ENCODE results near the gene ZNF79. TPM values are rescaled to one million over a fixed set of nuclear protein-coding genes. Genes with fewer than 3 reads are reported as not detected.

The ZNF79 gene
- total RNA-seq, 1 donor: 9.7 TPM

DNA sequence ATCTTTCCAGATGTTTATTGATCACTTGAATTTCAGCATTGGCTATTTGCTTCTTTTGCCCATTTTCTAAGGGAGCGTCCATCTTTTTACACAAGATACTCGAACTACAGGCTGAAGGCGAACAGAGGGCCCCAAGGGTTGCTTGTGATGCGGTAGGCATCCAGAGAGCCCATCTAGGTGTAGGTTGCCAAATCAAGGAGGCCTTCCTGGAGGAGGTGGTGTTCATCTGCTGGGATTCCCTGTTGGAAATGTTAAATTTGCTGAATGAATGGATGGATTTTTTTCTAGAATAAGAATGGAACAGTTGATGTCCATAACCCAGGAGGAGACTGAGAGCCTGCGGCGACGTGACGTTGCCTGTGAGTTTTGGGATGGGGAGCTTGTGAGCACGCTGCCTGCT is 58.5 kb downstream of the ZNF79 start:
- Histone ChIP-seq H3K4me1 (ENCODE audit: insufficient read depth, low read length) (no peaks in the 10 kb centered on the region), H3K4me3 (ENCODE audit: low read length) (no peak overlapping the region), H3K27me3 (ENCODE audit: insufficient read depth, low read length) (no peaks in the 10 kb centered on the region), H3K9me3 (ENCODE audit: low read depth, low read length) (no peaks in the 10 kb centered on the region)

DNA sequence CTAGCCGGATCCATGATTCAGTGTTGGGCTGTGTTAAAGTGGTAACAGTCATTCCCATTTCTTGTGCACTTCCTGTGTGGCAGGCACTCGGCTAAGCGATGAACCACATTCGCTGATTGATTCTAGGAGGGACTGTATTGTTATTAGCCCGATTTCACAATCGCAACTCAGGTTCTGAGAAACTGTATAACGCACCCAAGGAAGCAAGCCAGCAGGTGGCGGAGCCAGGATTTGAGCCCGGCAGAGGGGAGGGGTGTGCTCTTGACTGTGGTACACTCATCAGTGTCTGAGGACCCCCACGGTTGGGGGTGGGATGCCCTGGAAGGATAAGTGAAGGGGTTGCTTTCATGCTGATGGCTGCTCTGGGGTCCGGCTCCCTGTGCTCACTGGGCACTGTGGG is 61.8 kb downstream of the ZNF79 start:
- Histone ChIP-seq H3K27me3 (ENCODE audit: insufficient read depth, low read length) (no peaks in the 10 kb centered on the region), H3K9me3 (ENCODE audit: low read depth, low read length) (no peaks in the 10 kb centered on the region), H3K4me1 (ENCODE audit: insufficient read depth, low read length) (no peaks in the 10 kb centered on the region), H3K4me3 (ENCODE audit: low read length) (no peak overlapping the region)

DNA sequence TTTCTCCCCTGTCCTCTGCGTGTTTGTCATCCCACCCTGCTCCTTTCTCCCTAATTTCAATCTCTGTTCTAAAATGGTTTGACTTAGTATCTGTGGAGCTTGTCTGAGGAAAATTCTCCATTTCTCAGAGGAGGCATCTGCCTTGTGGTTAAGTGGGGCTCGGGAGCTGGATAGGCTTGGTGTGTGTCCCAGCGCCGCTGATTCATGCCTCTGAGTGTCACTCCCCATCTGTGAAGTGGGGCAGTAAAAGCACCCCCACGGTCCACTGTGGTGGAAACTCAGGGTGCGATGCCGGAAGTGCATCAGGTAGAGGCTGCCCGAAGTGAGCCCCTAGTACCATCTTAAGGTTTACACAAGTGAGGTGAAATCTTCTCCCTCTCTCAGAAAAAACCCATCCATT is 64.8 kb downstream of the ZNF79 start:
- no peak overlapping the region for H3K4me3 ChIP-seq (ENCODE audit: low read length)
- no peaks in the 10 kb centered on the region for H3K4me1 ChIP-seq (ENCODE audit: insufficient read depth, low read length)
- H3K9me3 ChIP-seq (ENCODE audit: low read depth, low read length): no peaks in the 10 kb centered on the region
- no peaks in the 10 kb centered on the region for H3K27me3 ChIP-seq (ENCODE audit: insufficient read depth, low read length)

DNA sequence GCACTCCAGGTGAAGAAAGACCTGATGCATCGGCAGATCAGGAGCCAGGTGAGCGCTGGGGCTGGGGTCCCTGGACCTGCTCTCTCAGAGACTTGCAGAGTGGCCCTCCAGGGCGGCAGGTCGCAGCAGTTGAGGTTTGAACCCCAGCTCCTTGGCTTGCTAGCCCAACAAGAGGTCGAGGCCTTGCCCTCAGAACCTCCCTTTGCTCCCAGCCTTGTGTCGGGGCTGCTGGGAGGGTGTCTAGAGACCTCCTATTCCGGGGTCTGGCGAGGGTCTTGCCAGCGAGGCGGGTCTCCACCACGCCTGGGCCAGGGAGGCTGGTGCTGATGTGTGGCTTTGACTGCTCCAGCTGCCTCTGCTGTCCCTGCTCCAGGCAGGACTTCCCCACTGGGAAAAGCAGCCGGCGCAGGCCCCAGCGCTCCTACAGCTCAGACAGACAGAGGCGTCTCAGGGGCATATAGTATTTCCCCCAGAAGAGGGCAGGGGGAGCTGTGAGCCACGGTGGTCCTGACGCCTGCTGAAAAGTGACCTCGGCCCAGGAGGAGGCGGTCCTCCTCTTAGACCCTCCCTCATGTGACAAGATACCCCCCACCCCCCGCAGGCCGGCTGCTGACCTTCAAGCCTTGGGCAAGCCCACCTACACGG is 65.4 kb downstream of the ZNF79 start:
- no peaks in the 10 kb centered on the region for H3K9me3 ChIP-seq (ENCODE audit: low read depth, low read length)
- no peaks in the 10 kb centered on the region for H3K4me1 ChIP-seq (ENCODE audit: insufficient read depth, low read length)
- H3K4me3 ChIP-seq (ENCODE audit: low read length): no peak overlapping the region
- no peaks in the 10 kb centered on the region for H3K27me3 ChIP-seq (ENCODE audit: insufficient read depth, low read length)

DNA sequence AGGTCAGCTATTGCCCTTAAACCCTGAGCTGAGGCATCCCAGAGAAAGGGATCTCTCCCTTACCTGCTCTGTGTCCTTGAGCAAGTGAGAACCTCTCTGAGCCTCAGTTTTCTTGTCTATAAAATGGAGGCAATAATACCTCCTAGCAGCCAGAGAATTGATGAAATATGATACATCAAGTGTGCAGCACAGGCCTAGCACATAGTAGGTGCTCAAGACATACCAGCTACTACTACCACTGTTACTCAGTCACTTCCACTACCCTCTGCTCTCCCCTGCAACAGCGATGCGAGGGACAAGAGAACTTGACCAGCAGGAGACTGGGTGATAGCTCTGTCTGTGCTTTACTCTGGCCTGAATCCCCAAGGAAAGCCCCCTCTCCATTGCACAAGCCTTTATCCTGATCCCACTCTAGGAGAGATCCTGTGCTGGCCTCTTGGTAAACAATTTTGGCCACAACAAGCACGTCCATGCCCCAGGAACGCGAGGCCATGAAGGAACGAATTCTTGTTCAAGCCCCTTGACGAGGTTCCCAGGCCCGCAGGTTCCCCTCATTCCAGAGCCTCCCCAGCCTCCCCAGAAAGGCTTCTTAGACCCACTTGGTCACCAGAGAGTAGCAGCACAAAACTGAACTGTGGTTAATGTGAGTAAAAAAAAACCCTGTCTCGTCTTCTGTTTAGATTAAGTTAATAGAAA is 66.5 kb downstream of the ZNF79 start:
- no peaks in the 10 kb centered on the region for H3K27me3 ChIP-seq (ENCODE audit: insufficient read depth, low read length)

DNA sequence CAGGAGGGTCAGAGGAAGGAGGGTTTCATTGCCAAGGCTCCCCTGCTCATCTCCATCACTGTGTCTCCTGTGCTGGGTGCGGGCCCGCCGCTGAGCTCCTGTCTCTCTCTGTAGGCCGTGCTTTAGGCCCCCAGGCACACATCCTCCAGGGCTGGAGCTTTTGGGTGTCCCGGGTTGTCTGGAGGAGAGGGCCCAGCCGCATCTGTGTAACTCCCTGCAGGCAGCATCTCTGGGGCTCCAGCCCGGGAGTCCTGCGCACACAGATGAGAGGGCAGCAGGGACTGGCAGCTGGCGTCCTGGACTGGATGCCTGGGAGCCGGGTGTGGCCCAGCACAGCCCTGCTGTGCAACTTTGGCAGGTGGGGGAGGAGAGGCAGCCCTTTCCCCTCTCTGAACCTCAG is 67.3 kb downstream of the ZNF79 start:
- Histone ChIP-seq H3K9me3 (ENCODE audit: low read depth, low read length) (no peaks in the 10 kb centered on the region), H3K4me1 (ENCODE audit: insufficient read depth, low read length) (no peaks in the 10 kb centered on the region), H3K4me3 (ENCODE audit: low read length) (no peak overlapping the region), H3K27me3 (ENCODE audit: insufficient read depth, low read length) (no peaks in the 10 kb centered on the region)

More for the DNA sequence above, 66.5 kb downstream of the ZNF79 start:
- H3K4me3 ChIP-seq (ENCODE audit: low read length): no peak overlapping the region
- H3K4me1 ChIP-seq (ENCODE audit: insufficient read depth, low read length): no peaks in the 10 kb centered on the region
- H3K9me3 ChIP-seq (ENCODE audit: low read depth, low read length): no peaks in the 10 kb centered on the region

DNA sequence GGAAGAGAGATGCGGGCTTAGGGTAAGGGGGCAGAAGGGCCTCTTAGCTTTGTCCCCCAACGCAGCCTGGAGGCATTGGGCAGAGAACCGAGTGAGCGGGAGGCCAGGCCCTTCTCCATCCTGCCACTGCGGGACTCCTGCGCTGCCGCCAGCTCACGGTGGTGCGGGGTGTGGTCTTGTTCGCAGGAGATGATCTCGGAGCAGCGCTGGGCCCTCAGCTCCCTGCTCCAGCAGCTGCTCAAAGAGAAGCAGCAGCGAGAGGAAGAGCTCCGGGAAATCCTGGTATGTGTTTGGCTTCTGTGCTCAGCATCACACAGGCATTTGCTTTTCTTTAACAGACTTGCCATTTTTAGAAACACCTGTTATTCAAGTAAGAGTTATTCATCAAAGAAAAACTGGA is 68.4 kb downstream of the ZNF79 start:
- no peaks in the 10 kb centered on the region for H3K9me3 ChIP-seq (ENCODE audit: low read depth, low read length)
- H3K27me3 ChIP-seq (ENCODE audit: insufficient read depth, low read length): no peaks in the 10 kb centered on the region
- H3K4me3 ChIP-seq (ENCODE audit: low read length): no peak overlapping the region
- H3K4me1 ChIP-seq (ENCODE audit: insufficient read depth, low read length): no peaks in the 10 kb centered on the region

DNA sequence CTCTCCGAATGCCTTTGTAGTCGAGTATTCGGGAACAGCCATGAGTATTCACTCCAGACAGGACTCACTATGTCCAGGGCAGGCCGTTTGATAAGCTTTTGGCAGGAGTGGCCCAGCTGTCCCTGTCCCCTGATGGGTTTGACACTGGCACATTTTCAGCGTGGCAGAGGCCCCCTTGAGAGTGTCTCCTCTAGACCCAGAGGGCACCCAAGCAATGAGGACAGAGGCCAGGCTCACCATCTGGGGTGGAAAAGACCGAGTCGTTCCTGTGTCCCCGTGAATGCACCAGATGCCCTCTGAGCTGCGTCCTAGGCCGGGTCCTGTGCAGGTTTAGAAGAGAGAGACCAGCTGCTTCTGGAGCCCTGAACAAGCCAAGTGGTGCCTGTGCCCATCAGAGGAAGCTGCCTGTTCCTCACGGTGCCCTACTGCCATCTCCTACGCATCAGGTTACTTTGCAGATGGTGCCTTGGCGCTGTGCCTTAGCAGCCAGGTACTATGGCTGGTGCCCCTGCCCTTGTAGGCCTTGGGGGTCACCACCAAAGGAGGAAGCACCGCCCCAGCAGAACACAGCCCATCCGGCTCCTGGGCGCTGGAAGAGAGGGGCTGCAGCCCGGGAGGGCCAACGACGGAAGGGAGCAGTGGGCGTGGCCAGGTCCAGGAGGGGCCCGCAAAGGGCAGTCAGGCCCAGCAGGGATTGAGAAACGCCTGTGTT is 69.6 kb downstream of the ZNF79 start:
- H3K27me3 ChIP-seq (ENCODE audit: insufficient read depth, low read length): no peaks in the 10 kb centered on the region
- no peaks in the 10 kb centered on the region for H3K9me3 ChIP-seq (ENCODE audit: low read depth, low read length)
- H3K4me3 ChIP-seq (ENCODE audit: low read length): no peak overlapping the region
- no peaks in the 10 kb centered on the region for H3K4me1 ChIP-seq (ENCODE audit: insufficient read depth, low read length)

DNA sequence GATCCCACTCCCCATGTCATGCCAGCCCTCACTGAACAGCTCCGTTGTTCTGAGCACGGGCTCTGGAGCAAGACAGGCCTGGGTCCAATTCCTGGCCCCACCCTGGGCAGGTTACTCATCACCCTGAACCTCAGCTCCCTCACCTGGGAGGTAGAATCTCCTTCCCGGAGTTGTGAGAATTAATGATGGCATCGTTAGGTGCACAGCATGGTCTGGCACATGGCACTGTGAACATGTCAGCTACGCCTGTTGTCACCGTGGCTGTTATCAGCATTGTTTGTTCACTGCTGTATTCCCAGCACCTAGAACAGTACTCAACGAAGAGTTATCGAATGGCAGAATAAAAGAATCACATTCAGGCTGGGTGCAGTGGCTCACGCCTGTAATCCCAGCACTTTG is 70.1 kb downstream of the ZNF79 start:
- Histone ChIP-seq H3K4me3 (ENCODE audit: low read length) (no peak overlapping the region), H3K27me3 (ENCODE audit: insufficient read depth, low read length) (no peaks in the 10 kb centered on the region), H3K4me1 (ENCODE audit: insufficient read depth, low read length) (no peaks in the 10 kb centered on the region), H3K9me3 (ENCODE audit: low read depth, low read length) (no peaks in the 10 kb centered on the region)

Other genes starting within 250 kb of the ZNF79 start
- gene GARNL3, start 159.6 kb upstream of the ZNF79 start, total RNA-seq: 1.0 TPM
- 2.2 TPM for gene SLC2A8, start 27.2 kb upstream of the ZNF79 start, total RNA-seq
- gene RPL12, start 27.0 kb downstream of the ZNF79 start, total RNA-seq: 2,145 TPM
- gene LRSAM1, start 27.1 kb downstream of the ZNF79 start, total RNA-seq: 6.8 TPM
- 2.0 TPM for gene STXBP1, start 187.9 kb downstream of the ZNF79 start, total RNA-seq